Mucosa of rectum (tissue), 2 donors: ENCODE data around the gene KIAA1217.
A peak's percentile ranks its signal among the peaks of the same experiment; 100 is the strongest.
"Not testable (repeated sequence)": the region's sequence is repeated elsewhere in the genome, so short reads cannot be mapped to it uniquely, and the experiment has no call there.

ENCODE experiments used
- H3K27ac ChIP-seq, 2 donors: one replicate each; pipeline ENCODE4 v1.7.0; 2013; ENCODE audit warnings: inconsistent platforms in 2 of 2, low read depth in 2 of 2, low read length in 2 of 2
- H3K27me3 ChIP-seq, 2 donors: one replicate each; pipeline ENCODE4 v1.7.0; 2013; ENCODE audit warnings: low read length in 2 of 2; ENCODE audit not compliant: control insufficient read depth in 2 of 2, insufficient read depth in 2 of 2
- H3K36me3 ChIP-seq, 2 donors: one replicate each; pipeline ENCODE4 v1.7.0; 2013; ENCODE audit warnings: low read length in 2 of 2; ENCODE audit not compliant: control insufficient read depth in 2 of 2, insufficient read depth in 2 of 2
- H3K4me1 ChIP-seq, 2 donors: one replicate each; pipeline ENCODE4 v1.7.0; 2013; ENCODE audit warnings: low read length in 2 of 2, mild to moderate bottlenecking in 1 of 2; ENCODE audit not compliant: control insufficient read depth in 2 of 2, insufficient read depth in 2 of 2
- H3K4me3 ChIP-seq, 2 donors: one replicate each; pipeline ENCODE4 v1.7.0; 2013; ENCODE audit warnings: low read length in 2 of 2
- H3K9ac ChIP-seq, 2 donors: one replicate each; pipeline ENCODE4 v1.7.0; 2013; ENCODE audit warnings: low read length in 2 of 2, low read depth in 1 of 2, mild to moderate bottlenecking in 1 of 2
- H3K9me3 ChIP-seq, 2 donors: one replicate each; pipeline ENCODE4 v1.7.0; 2013; ENCODE audit warnings: low read length in 2 of 2; ENCODE audit not compliant: control insufficient read depth in 2 of 2
- donor health status: healthy.
- donor health status: Normal muscosa, but diverticular disease.

Gene KIAA1217

GRCh38 chr10:24444337-24444736 lies 235.4 kb downstream of the KIAA1217 start:
- Histone ChIP-seq H3K27me3 (no peaks in the 10 kb centered on the region), H3K4me1 (peaks cover 0 to 4% of the 10 kb centered on the region in 2 donors), H3K9me3 (no peaks in the 10 kb centered on the region), H3K4me3 (no peak overlapping the region), H3K9ac (no peak overlapping the region), H3K27ac (no peak overlapping the region), H3K36me3 (no peaks in the 10 kb centered on the region)

GRCh38 chr10:24445958-24446357 lies 237.0 kb downstream of the KIAA1217 start:
- H3K27me3 ChIP-seq, H3K4me1 ChIP-seq, H3K9ac ChIP-seq, H3K36me3 ChIP-seq, H3K4me3 ChIP-seq, H3K9me3 ChIP-seq, H3K27ac ChIP-seq: not testable (repeated sequence)

GRCh38 chr10:24446739-24447138 lies 237.8 kb downstream of the KIAA1217 start:
- peaks cover 0 to 4% of the 10 kb centered on the region in 2 donors for H3K4me1 ChIP-seq
- no peak overlapping the region for H3K9ac ChIP-seq
- H3K4me3 ChIP-seq, result no peak overlapping the region
- H3K27ac ChIP-seq, result no peak overlapping the region
- no peaks in the 10 kb centered on the region for H3K27me3 ChIP-seq
- no peaks in the 10 kb centered on the region for H3K36me3 ChIP-seq
- H3K9me3 ChIP-seq, result no peaks in the 10 kb centered on the region

GRCh38 chr10:24448351-24448999 lies 239.5 kb downstream of the KIAA1217 start:
- Histone ChIP-seq H3K27ac (peak overlapping the region in 1 of 2 donors; percentile 48), H3K27me3 (no peaks in the 10 kb centered on the region), H3K36me3 (no peaks in the 10 kb centered on the region), H3K9ac (no peak overlapping the region), H3K4me3 (no peak overlapping the region), H3K4me1 (peaks cover 0 to 4% of the 10 kb centered on the region in 2 donors), H3K9me3 (no peaks in the 10 kb centered on the region)

GRCh38 chr10:24449321-24449740 lies 240.4 kb downstream of the KIAA1217 start:
- H3K27ac ChIP-seq, result peak overlapping the region in 1 of 2 donors; percentile 48
- no peaks in the 10 kb centered on the region for H3K36me3 ChIP-seq
- peak overlapping the region in 1 of 2 donors; percentile 24 for H3K9ac ChIP-seq
- H3K27me3 ChIP-seq, result no peaks in the 10 kb centered on the region
- no peaks in the 10 kb centered on the region for H3K9me3 ChIP-seq
- peak overlapping the region; percentile 38 to 60 for H3K4me3 ChIP-seq
- peaks cover 0 to 4% of the 10 kb centered on the region in 2 donors for H3K4me1 ChIP-seq

- H3K4me1 ChIP-seq, result peaks cover 0 to 4% of the 10 kb centered on the region in 2 donors
- H3K9me3 ChIP-seq, result no peaks in the 10 kb centered on the region
- H3K36me3 ChIP-seq, result no peaks in the 10 kb centered on the region
- peak overlapping the region in 1 of 2 donors; percentile 24 for H3K9ac ChIP-seq
- no peak overlapping the region for H3K27ac ChIP-seq
- H3K4me3 ChIP-seq, result peak overlapping the region; percentile 38 to 60
- H3K27me3 ChIP-seq, result no peaks in the 10 kb centered on the region
Measured at GRCh38 chr10:24449769-24450310, 240.9 kb downstream of the KIAA1217 start.

GRCh38 chr10:24451325-24451820 lies 242.4 kb downstream of the KIAA1217 start:
- H3K9ac ChIP-seq, result peak overlapping the region in 1 of 2 donors; percentile 36
- H3K27me3 ChIP-seq, result no peaks in the 10 kb centered on the region
- peaks cover 0 to 4% of the 10 kb centered on the region in 2 donors for H3K4me1 ChIP-seq
- no peaks in the 10 kb centered on the region for H3K36me3 ChIP-seq
- H3K4me3 ChIP-seq, result no peak overlapping the region
- no peaks in the 10 kb centered on the region for H3K9me3 ChIP-seq
- no peak overlapping the region for H3K27ac ChIP-seq

GRCh38 chr10:24452030-24452429 lies 243.1 kb downstream of the KIAA1217 start:
- H3K9ac ChIP-seq, result no peak overlapping the region
- no peak overlapping the region for H3K27ac ChIP-seq
- no peak overlapping the region for H3K4me3 ChIP-seq
- no peaks in the 10 kb centered on the region for H3K36me3 ChIP-seq
- H3K9me3 ChIP-seq, result no peaks in the 10 kb centered on the region
- H3K4me1 ChIP-seq, result peaks cover 0 to 4% of the 10 kb centered on the region in 2 donors
- no peaks in the 10 kb centered on the region for H3K27me3 ChIP-seq

- H3K9ac ChIP-seq, result no peak overlapping the region
- no peak overlapping the region for H3K4me3 ChIP-seq
- H3K27ac ChIP-seq, result no peak overlapping the region
- H3K27me3 ChIP-seq, result no peaks in the 10 kb centered on the region
- peaks cover 4 to 10% of the 10 kb centered on the region in 2 donors for H3K4me1 ChIP-seq
- H3K36me3 ChIP-seq, result no peaks in the 10 kb centered on the region
- no peaks in the 10 kb centered on the region for H3K9me3 ChIP-seq
Measured at GRCh38 chr10:24453404-24453830, 244.5 kb downstream of the KIAA1217 start.

GRCh38 chr10:24453973-24454372 lies 245.0 kb downstream of the KIAA1217 start:
- Histone ChIP-seq H3K4me1 (peaks cover 4 to 6% of the 10 kb centered on the region in 2 donors), H3K4me3 (no peak overlapping the region), H3K9me3 (no peaks in the 10 kb centered on the region), H3K9ac (no peak overlapping the region), H3K27me3 (no peaks in the 10 kb centered on the region), H3K27ac (no peak overlapping the region), H3K36me3 (no peaks in the 10 kb centered on the region)
